Fibroblast of villous mesenchyme (primary cell): ENCODE results near the gene ADRA1B. TPM values are rescaled to one million over a fixed set of nuclear protein-coding genes. Genes with fewer than 3 reads are reported as not detected.

ENCODE experiments used
- DNase-seq: peaks from one replicate; pipeline ENCODE4 v3.0.0-alpha.2; 2010; ENCODE audit warnings: low read depth
- H3K4me3 ChIP-seq: 2 replicates; pipeline ENCODE4 v1.5.1; 2011; ENCODE audit warnings: low read depth, mild to moderate bottlenecking, low read length
- total RNA-seq: library from RNA; depleted of rRNA; stranded (reverse); fragments of >200 nt; gene quantifications from 2 replicates; pipeline ENCODE4 v1.2.3, GENCODE V29; 2012
- TF ChIP-seq, protein P1 (sequence below): IDR thresholded peaks from 2 replicates; pipeline ENCODE4 v1.5.1; 2012; ENCODE audit warnings: low read depth, mild to moderate bottlenecking, low read length; ENCODE audit not compliant: insufficient read depth

Gene ADRA1B
- total RNA-seq, 1 donor = 0.43 TPM

DNA sequence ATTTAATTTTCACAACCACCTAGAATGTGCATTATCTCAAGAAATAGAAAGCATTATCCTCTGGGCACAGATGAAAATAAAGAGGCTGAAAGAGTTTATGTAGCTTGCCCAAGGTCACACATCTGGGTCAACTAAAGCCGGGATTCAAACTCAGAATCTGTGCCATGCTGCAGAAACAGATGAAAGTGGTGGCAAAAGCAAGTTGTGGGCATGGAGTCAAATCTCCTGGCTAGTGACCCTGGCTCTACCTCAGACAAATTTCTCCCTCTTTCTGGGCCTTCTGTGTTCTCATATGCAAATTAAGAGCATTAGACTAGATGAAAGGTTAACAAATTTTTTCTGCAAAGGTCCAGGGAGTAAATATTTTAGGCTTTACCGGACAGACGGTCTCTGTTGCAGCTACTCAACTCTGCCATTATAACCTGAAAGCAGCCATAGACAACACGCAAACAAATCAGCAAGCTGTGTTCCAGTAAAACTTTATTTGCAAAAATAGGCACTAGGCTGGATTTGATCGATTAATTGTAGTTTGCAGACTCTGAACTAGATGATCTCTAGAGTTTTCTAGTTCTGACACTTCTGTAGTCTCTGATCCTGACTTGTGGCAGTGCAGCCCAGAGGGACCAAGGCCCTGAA is 6.0 kb upstream of the ADRA1B start:
- DNase-seq = no peak
- TF ChIP-seq, protein P1, sequence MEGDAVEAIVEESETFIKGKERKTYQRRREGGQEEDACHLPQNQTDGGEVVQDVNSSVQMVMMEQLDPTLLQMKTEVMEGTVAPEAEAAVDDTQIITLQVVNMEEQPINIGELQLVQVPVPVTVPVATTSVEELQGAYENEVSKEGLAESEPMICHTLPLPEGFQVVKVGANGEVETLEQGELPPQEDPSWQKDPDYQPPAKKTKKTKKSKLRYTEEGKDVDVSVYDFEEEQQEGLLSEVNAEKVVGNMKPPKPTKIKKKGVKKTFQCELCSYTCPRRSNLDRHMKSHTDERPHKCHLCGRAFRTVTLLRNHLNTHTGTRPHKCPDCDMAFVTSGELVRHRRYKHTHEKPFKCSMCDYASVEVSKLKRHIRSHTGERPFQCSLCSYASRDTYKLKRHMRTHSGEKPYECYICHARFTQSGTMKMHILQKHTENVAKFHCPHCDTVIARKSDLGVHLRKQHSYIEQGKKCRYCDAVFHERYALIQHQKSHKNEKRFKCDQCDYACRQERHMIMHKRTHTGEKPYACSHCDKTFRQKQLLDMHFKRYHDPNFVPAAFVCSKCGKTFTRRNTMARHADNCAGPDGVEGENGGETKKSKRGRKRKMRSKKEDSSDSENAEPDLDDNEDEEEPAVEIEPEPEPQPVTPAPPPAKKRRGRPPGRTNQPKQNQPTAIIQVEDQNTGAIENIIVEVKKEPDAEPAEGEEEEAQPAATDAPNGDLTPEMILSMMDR = no peak
- no peak overlapping the region for H3K4me3 ChIP-seq

DNA sequence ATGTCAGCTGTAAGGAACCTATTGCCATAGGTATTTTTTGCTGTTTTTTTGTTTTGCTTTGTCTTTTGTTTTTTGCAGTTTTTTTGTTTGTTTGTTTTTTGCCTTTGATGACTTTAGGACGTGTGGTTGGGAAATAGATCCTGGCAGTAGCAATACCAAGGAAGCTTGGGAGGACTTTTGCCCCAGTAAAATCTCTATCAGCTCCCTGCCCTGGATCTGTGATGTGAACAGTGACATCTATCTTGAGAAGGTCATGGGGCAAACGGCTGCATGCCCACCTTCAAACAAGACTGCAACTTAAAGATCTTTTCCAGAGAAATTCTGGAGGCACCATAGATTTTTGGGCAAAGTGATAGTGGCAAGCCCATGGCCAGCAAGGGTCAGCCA is 5.4 kb upstream of the ADRA1B start:
- no peak overlapping the region for H3K4me3 ChIP-seq
- DNase-seq = no peak
- TF ChIP-seq, protein P1 = no peak

DNA sequence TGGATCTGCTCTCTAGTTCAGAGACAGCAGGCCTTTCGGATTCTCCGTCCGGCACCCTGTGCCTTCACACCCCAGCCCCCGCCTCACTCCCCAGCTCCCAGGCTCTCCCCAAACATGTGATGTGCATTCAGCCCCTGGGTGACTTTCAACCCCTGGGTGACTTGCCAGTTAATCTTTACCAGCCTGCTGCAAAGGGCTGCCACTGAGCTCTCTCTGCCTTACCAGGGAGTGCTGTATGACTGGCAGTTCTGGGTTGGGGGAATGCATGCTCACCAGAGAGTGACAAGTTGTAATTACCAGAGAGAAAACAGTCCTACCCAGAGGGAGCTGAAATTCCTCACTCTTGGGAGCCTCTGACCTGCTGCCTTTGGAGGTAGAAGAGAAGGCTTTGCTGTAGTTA is 4.9 kb upstream of the ADRA1B start:
- TF ChIP-seq, protein P1 = no peak
- H3K4me3 ChIP-seq = no peak overlapping the region
- DNase-seq = no peak

DNA sequence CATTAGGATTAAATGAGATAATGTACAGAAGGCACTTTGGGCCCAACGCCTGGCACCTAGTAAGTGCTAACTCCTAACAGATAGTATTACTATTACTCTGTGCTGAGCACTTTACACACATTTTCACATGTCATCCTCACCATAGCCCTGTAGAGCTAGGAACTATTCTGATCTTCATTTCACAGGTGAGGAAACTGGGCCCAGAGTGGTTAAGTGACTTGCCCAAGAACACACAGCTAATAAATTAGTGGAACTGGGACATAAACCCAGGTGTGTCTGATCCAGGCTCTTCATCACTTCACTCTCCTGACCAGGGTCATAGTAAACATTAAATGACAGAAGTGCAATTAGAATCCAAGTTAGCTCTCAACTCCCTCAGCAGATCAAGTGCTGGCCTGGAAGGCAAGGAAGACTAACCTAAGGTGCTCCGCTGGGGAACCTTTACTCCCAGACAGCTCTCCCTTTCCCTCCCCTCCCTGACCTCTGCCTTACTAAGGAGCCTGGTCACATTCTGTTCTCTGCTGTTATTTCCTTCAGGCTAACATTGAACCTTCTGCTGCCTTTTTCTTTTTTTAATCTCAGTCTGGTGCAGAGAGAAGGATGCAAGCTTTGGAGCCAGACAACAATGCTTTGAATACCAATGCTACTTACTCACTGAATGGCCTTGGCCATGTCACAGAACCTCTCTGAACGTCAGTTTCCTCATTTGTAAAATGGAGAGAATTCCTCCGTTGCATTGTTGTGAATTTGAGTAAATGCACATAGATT is 4.1 kb upstream of the ADRA1B start:
- no peak overlapping the region for H3K4me3 ChIP-seq
- peak; percentile 65 for DNase-seq
- TF ChIP-seq, protein P1 = no peak

DNA sequence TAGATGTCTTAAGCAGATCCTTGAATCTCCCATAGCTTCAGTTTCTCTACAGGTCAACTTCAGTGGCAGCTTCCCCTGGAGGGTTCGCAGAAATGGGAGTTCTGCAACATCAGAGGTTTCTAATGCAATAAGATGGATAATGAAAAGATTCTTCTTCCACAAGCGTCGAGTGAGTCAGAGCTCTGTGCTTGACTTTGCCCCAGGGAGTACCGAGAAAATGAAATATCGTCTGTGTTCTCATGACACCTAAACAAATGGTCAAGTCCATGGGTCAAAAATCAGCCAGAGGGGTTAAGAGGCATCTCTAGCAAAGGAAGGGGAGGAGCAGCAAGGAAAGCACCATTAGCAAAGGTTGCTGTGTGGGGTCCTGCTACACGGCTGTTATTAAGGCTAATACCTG is 3.2 kb upstream of the ADRA1B start:
- H3K4me3 ChIP-seq = no peak overlapping the region
- peak; percentile 83 for DNase-seq
- TF ChIP-seq, protein P1 = no peak

DNA sequence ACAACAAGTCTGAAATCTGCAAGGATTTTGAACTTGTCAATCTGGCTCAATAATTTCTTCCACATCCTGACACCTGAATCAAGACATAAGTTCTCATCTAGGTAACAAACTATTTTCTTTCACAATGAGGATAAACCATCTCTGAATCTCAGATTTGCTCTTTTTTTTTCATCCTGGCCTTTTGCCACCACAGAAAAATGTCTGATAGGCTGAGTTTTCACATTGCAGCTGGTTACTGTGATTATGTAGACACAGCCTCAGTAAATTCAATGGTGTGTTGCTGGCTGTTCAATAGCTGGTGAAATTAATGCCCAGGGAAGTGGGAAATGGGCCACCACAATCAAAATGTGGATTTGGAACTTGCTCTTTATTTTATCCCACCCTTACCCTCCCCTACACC is 2.8 kb upstream of the ADRA1B start:
- DNase-seq = peak; percentile 19
- TF ChIP-seq, protein P1 = no peak
- H3K4me3 ChIP-seq = no peak overlapping the region
